Endothelial cell of umbilical vein (primary cell): ENCODE measurements around the gene CABLES1. TPM values are rescaled to one million over a fixed set of nuclear protein-coding genes. Genes with fewer than 3 reads are reported as not detected.

Experiments used
- BruUV-seq: library from RNA; stranded (reverse); fragments of 400-500 nt; replicated peaks from 2 replicates; lab custom pipeline; 2021; lab: Mats Ljungman, UMichigan
- CTCF ChIA-PET: fragments of 300-600, 350-600 bp; sonication (Branson Sonifier 250); formaldehyde crosslinking; loops from one replicate; lab custom pipeline; 2021; ENCODE audit warnings: antibody characterized with exemption, inconsistent platforms; lab: Charles Lee
- POLR2A ChIA-PET: fragments of 300-600, 350-600 bp; sonication (Branson Sonifier 250); formaldehyde crosslinking; loops from one replicate; lab custom pipeline; 2021; ENCODE audit warnings: antibody characterized with exemption, inconsistent platforms; lab: Charles Lee
- DNase-seq: peaks from one replicate; pipeline ENCODE4 v3.0.0-alpha.2; 2011; ENCODE audit warnings: low read depth, low spot score
- FAIRE-seq: peaks from 2 replicates; lab custom pipeline; 2011; peaks lifted over from hg19 to GRCh38; lab: Jason Lieb, UNC
- H2AFZ ChIP-seq: 2 replicates; pipeline ENCODE4 v1.6.0; 2012; ENCODE audit warnings: low read depth, low read length, control low read depth, inconsistent platforms
- H3K27ac ChIP-seq: 2 replicates; pipeline ENCODE4 v1.5.1; 2011; ENCODE audit warnings: low read depth, mild to moderate bottlenecking, control low read depth, low read length, moderate library complexity; ENCODE audit not compliant: insufficient read depth
- H3K27me3 ChIP-seq, 2 experiments: 2 replicates each; pipeline versions ENCODE4 v1.6.0 to v1.6.1; 2011; ENCODE audit warnings: low read length in 2 of 2, mixed read lengths in 1 of 2; ENCODE audit not compliant: control insufficient read depth in 2 of 2, insufficient read depth in 2 of 2
- H3K36me3 ChIP-seq, 2 experiments: 2 replicates in 1 of 2; 3 replicates in 1 of 2; pipeline ENCODE4 v1.5.1; 2011; ENCODE audit warnings: low read length in 2 of 2, mild to moderate bottlenecking in 1 of 2, moderate library complexity in 1 of 2; ENCODE audit not compliant: control insufficient read depth in 2 of 2, insufficient read depth in 2 of 2; ENCODE audit errors: extremely low read depth in 1 of 2
- H3K4me1 ChIP-seq: 3 replicates; pipeline ENCODE4 v1.5.1; 2011; ENCODE audit warnings: mild to moderate bottlenecking, low read length; ENCODE audit not compliant: control insufficient read depth, insufficient read depth; ENCODE audit errors: extremely low read depth
- H3K4me2 ChIP-seq: 2 replicates; pipeline ENCODE4 v1.6.1; 2011; ENCODE audit warnings: low read length, control low read depth, mixed read lengths; ENCODE audit not compliant: insufficient read depth
- H3K4me3 ChIP-seq, 3 experiments: fragments of 200-600 bp in 1 of 3; sonication (generic), shearing (Covaris generic) in 1 of 3; replicated peaks in 1 of 3; 2 replicates each; pipeline ENCODE4 v1.5.1; 2011 to 2016; ENCODE audit warnings: control low read depth in 3 of 3, low read length in 3 of 3, mild to moderate bottlenecking in 2 of 3, inconsistent platforms in 1 of 3, low read depth in 1 of 3, moderate library complexity in 1 of 3; ENCODE audit not compliant: insufficient read depth in 1 of 3
- H3K79me2 ChIP-seq: 2 replicates; pipeline ENCODE4 v1.6.0; 2012; ENCODE audit warnings: low read length, inconsistent platforms; ENCODE audit not compliant: control insufficient read depth, insufficient read depth
- H3K9ac ChIP-seq: replicated peaks from 2 replicates; pipeline ENCODE3; 2011; ENCODE audit warnings: low read length, control low read depth; ENCODE audit not compliant: insufficient read depth; ENCODE audit errors: extremely low read depth
- H3K9me1 ChIP-seq: replicated peaks from 3 replicates; pipeline ENCODE4 v1.6.0; 2011; ENCODE audit warnings: mild to moderate bottlenecking, low read length; ENCODE audit not compliant: control insufficient read depth, insufficient read depth; ENCODE audit errors: extremely low read depth
- H3K9me3 ChIP-seq: replicated peaks from 2 replicates; pipeline ENCODE4 v1.5.1; 2012; ENCODE audit warnings: low read length, inconsistent platforms; ENCODE audit not compliant: control insufficient read depth, insufficient read depth
- H4K20me1 ChIP-seq: replicated peaks from 2 replicates; pipeline ENCODE3; 2011; ENCODE audit warnings: mild to moderate bottlenecking, low read length; ENCODE audit not compliant: control insufficient read depth, insufficient read depth; ENCODE audit errors: extremely low read depth
- EZH2 ChIP-seq: IDR thresholded peaks from 2 replicates; pipeline ENCODE4 v1.6.1; 2012; ENCODE audit warnings: borderline replicate concordance, low read depth, mild to moderate bottlenecking, moderate library complexity, low read length, inconsistent platforms; ENCODE audit not compliant: severe bottlenecking
- FOS ChIP-seq: IDR thresholded peaks from 2 replicates; pipeline ENCODE4 v1.6.1; 2011; ENCODE audit warnings: mild to moderate bottlenecking, low read length, moderate library complexity, borderline replicate concordance; ENCODE audit not compliant: insufficient read depth
- GATA2 ChIP-seq: IDR thresholded peaks from 2 replicates; pipeline ENCODE4 v1.7.0; 2011; ENCODE audit warnings: low read depth, mild to moderate bottlenecking, moderate library complexity, mixed read lengths, low read length; ENCODE audit not compliant: insufficient read length, insufficient read depth
- JUN ChIP-seq: IDR thresholded peaks from 2 replicates; pipeline ENCODE4 v1.6.1; 2011; ENCODE audit warnings: borderline replicate concordance, low read depth; ENCODE audit not compliant: insufficient read length, insufficient read depth
- MYC ChIP-seq: IDR thresholded peaks from one replicate; pipeline ENCODE4 v1.6.1; 2011; ENCODE audit warnings: mild to moderate bottlenecking, low read depth, low read length
- POLR2A ChIP-seq: IDR thresholded peaks from 2 replicates; pipeline ENCODE4 v1.6.1; 2012; ENCODE audit warnings: low read depth, mild to moderate bottlenecking, control low read depth, low read length
- POLR2AphosphoS5 ChIP-seq: IDR thresholded peaks from 2 replicates; pipeline ENCODE4 v1.6.1; 2012; ENCODE audit warnings: low read depth, mild to moderate bottlenecking, control low read depth, low read length, moderate library complexity; ENCODE audit not compliant: insufficient read depth
- dilution Hi-C: fragments of 300-500 bp; cut with MboI; formaldehyde crosslinking; loops from one replicate; pipeline ENCODE4 v1.15.0; 2019; ENCODE audit warnings: low sequenced_read_pairs; ENCODE audit not compliant: extremely low pct_ligation_motif_present
- intact Hi-C: fragments of 100-400 bp; cut with micrococcal nuclease; formaldehyde crosslinking; loops from one replicate; pipeline ENCODE4 v1.10.0; 2022
- polyA plus RNA-seq, 4 experiments: library from polyadenylated mRNA; depleted of rRNA in 3 of 4; stranded (reverse) in 3 of 4; unstranded in 1 of 4; fragments of >200 nt; gene quantifications; 2 replicates each; pipeline versions ENCODE4 v1.2.1 to v1.2.3, GENCODE V29; 2011 to 2012; ENCODE audit warnings: missing spikeins in 1 of 4
- total RNA-seq: library from RNA; stranded (reverse); gene quantifications from 2 replicates; pipeline ENCODE4 v1.2.3, GENCODE V29; 2021
- TF ChIP-seq, protein P1 (sequence below): IDR thresholded peaks from 2 replicates; pipeline ENCODE4 v1.6.1; 2011; ENCODE audit not compliant: insufficient read depth, insufficient read length
- TF ChIP-seq, protein P2 (sequence below), 2 donors: IDR thresholded peaks; 1 replicate in 1 of 2; 2 replicates in 1 of 2; pipeline ENCODE4 v1.5.1; 2011; ENCODE audit warnings: low read length in 2 of 2, mild to moderate bottlenecking in 2 of 2, moderate library complexity in 2 of 2, control low read depth in 1 of 2, inconsistent platforms in 1 of 2, low read depth in 1 of 2; ENCODE audit not compliant: insufficient read depth in 1 of 2; ENCODE audit errors: extremely low read depth in 1 of 2

Gene CABLES1
- total and polyA plus RNA-seq, 2 donors (not counting 3 experiments of a cell fraction or from before 2014, with no cell fraction given), result 40.2 to 71.1 TPM

DNA sequence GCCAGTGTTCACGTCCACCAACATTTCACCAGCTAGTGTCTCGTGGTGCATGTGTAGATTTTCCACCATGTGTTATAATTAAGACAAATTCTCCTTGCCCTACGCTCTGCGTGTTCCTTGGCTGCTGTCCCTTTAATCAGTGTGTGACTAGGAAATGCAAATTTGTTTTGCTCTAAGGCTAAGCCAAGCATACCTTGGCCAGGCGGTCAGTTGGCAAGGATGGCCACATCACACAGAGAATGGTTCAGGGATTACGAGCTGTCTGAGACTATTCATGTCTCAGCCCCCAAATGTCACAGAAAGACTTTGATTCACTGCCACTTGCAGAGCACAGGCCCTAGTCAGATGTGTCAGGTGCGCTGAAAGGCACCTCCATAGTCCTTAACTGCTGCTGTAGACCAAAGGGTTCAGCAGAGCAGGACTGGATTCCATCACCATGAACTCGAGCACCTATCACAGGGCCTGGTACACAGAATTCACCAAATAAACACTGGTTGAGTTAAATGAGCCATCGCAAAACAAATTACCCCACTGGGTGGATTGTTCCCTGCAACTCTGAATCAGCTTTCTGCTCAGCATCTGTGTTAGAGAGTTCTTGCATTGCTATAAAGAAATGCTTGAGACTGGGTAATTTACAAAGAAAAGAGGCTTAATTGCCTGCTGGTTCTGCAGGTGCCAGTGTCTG is 128.4 kb downstream of the CABLES1 start:
- no peak overlapping the region for H3K4me2 ChIP-seq
- no peak overlapping the region for H3K4me3 ChIP-seq
- dilution Hi-C loops (no loop called here), intact Hi-C loops (no loop called here)
- H3K27ac ChIP-seq, result no peak overlapping the region
- H2AFZ ChIP-seq, result no peak overlapping the region
- no peaks in the 10 kb centered on the region for H4K20me1 ChIP-seq
- POLR2A ChIA-PET, result no interaction called here
- BruUV-seq, result no TSS peak
- FAIRE-seq (no peak), DNase-seq (no peak)
- H3K9me3 ChIP-seq, result no peaks in the 10 kb centered on the region
- H3K9ac ChIP-seq, result no peak overlapping the region
- H3K79me2 ChIP-seq, result no peaks in the 10 kb centered on the region
- peaks cover 30% of the 10 kb centered on the region for H3K4me1 ChIP-seq
- H3K36me3 ChIP-seq, result no peaks in the 10 kb centered on the region
- TF ChIP-seq FOS, result no peak
- no peak for TF ChIP-seq POLR2AphosphoS5
- no peak for TF ChIP-seq MYC
- TF ChIP-seq GATA2, result no peak
- no peak for TF ChIP-seq POLR2A
- TF ChIP-seq EZH2, result no peak
- TF ChIP-seq, protein P1, sequence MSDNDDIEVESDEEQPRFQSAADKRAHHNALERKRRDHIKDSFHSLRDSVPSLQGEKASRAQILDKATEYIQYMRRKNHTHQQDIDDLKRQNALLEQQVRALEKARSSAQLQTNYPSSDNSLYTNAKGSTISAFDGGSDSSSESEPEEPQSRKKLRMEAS, result no peak
- no peak for TF ChIP-seq JUN
- TF ChIP-seq, protein P2, sequence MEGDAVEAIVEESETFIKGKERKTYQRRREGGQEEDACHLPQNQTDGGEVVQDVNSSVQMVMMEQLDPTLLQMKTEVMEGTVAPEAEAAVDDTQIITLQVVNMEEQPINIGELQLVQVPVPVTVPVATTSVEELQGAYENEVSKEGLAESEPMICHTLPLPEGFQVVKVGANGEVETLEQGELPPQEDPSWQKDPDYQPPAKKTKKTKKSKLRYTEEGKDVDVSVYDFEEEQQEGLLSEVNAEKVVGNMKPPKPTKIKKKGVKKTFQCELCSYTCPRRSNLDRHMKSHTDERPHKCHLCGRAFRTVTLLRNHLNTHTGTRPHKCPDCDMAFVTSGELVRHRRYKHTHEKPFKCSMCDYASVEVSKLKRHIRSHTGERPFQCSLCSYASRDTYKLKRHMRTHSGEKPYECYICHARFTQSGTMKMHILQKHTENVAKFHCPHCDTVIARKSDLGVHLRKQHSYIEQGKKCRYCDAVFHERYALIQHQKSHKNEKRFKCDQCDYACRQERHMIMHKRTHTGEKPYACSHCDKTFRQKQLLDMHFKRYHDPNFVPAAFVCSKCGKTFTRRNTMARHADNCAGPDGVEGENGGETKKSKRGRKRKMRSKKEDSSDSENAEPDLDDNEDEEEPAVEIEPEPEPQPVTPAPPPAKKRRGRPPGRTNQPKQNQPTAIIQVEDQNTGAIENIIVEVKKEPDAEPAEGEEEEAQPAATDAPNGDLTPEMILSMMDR (IDR thresholded peaks at IDR 0.05; ENCODE audit: extremely low read depth in 1 of 2, insufficient read depth in 1 of 2, low read depth in 1 of 2, low read length in 2 of 2), result no peak
- CTCF ChIA-PET, result interaction anchor here (5.3 kb wide), 1 partner anchor 115 kb away, joined by 57 read pairs; no protein-coding TSS in a partner anchor
- H3K27me3 ChIP-seq, result no peaks in the 10 kb centered on the region
- no peaks in the 10 kb centered on the region for H3K9me1 ChIP-seq
